Right renal cortex interstitium (tissue), 3 donors: ENCODE results near the gene CEP85L. TPM values are rescaled to one million over a fixed set of nuclear protein-coding genes. Genes with fewer than 3 reads are reported as not detected.

Experiments used
- DNase-seq, 3 donors: peaks; one replicate each; pipeline ENCODE4 v3.0.0-alpha.2; 2013; ENCODE audit warnings: low read depth in 3 of 3, low spot score in 2 of 3
- polyA plus RNA-seq, 3 donors: library from polyadenylated mRNA; unstranded; fragments of 120-200 nt; gene quantifications; one replicate each; pipeline ENCODE4 v1.2.1, GENCODE V29; 2013; ENCODE audit not compliant: insufficient read length in 3 of 3

Gene CEP85L
- polyA plus RNA-seq, 3 donors: 7.6 to 8.6 (median 8.2) TPM

- DNase-seq: no peak
Measured at GRCh38 chr6:118548136-118548535, 103.3 kb downstream of the CEP85L start, which contains the start of gene PLN. Gene PLN, plus strand, starts transcription at chr6:118548296. Its CDS starts 10,626 bp downstream, at chr6:118558922.

GRCh38 chr6:118546880-118547218 lies 104.5 kb downstream of the CEP85L start:
- DNase-seq: no peak

- no peak for DNase-seq
Measured at GRCh38 chr6:118546164-118546879, 105.1 kb downstream of the CEP85L start.

- DNase-seq: no peak
Measured at GRCh38 chr6:118544105-118544504, 107.3 kb downstream of the CEP85L start.

GRCh38 chr6:118542184-118542952 lies 109.0 kb downstream of the CEP85L start:
- DNase-seq: no peak

GRCh38 chr6:118537574-118537973 lies 113.8 kb downstream of the CEP85L start:
- no peak for DNase-seq

- no peak for DNase-seq
Measured at GRCh38 chr6:118536478-118536877, 114.9 kb downstream of the CEP85L start.

GRCh38 chr6:118535176-118535844 lies 116.1 kb downstream of the CEP85L start:
- DNase-seq: no peak

GRCh38 chr6:118530942-118531341 lies 120.4 kb downstream of the CEP85L start:
- no peak for DNase-seq

GRCh38 chr6:118529756-118530155 lies 121.6 kb downstream of the CEP85L start:
- no peak for DNase-seq

- no peak for DNase-seq
Measured at GRCh38 chr6:118528129-118528528, 123.3 kb downstream of the CEP85L start.

GRCh38 chr6:118525913-118526780 lies 125.2 kb downstream of the CEP85L start:
- DNase-seq: no peak

GRCh38 chr6:118524686-118525085 lies 126.7 kb downstream of the CEP85L start:
- no peak for DNase-seq

- no peak for DNase-seq
Measured at GRCh38 chr6:118523216-118523615, 128.2 kb downstream of the CEP85L start.

- DNase-seq: no peak
Measured at GRCh38 chr6:118522422-118522821, 129.0 kb downstream of the CEP85L start.

GRCh38 chr6:118514689-118515088 lies 136.7 kb downstream of the CEP85L start:
- DNase-seq: no peak

GRCh38 chr6:118511930-118512715 lies 139.3 kb downstream of the CEP85L start:
- DNase-seq: no peak

- DNase-seq: no peak
Measured at GRCh38 chr6:118509009-118509617, 142.3 kb downstream of the CEP85L start.

GRCh38 chr6:118507636-118508035 lies 143.8 kb downstream of the CEP85L start:
- no peak for DNase-seq
